ENCODE results near the gene EHD1. TPM values are rescaled to one million over a fixed set of nuclear protein-coding genes. Genes with fewer than 3 reads are reported as not detected.
A peak's percentile ranks its signal among the peaks of the same experiment; 100 is the strongest.

Gene EHD1
- total RNA-seq, 1 experiment from 2014 or later = 340 TPM

- peak; percentile 34 for DNase-seq
- Histone ChIP-seq H3K9me2 (replicated peaks; ENCODE audit: low read length) (no peaks in the 10 kb centered on the region), H3K9me3 (ENCODE audit: low read length) (no peaks in the 10 kb centered on the region), H3K79me2 (ENCODE audit: low read length) (no peaks in the 10 kb centered on the region), H3F3A (ENCODE audit: low read length, unreplicated experiment) (no peaks in the 10 kb centered on the region), H3K4me1 (ENCODE audit: insufficient read depth, low read length) (peaks cover 24% of the 10 kb centered on the region), H4K20me1 (ENCODE audit: low read length) (no peaks in the 10 kb centered on the region), H3K27me3 (ENCODE audit: low read length) (no peaks in the 10 kb centered on the region), H3K36me3 (ENCODE audit: low read depth, low read length) (no peaks in the 10 kb centered on the region), H3K27ac (ENCODE audit: low read length) (no peak overlapping the region), H3K4me3 (ENCODE audit: low read length) (no peak overlapping the region), H3K9ac (ENCODE audit: low read length) (no peak overlapping the region), H2AFZ (ENCODE audit: low read length) (0 out of 2 replicates have a peak overlapping the region, but pooled peaks have one; percentile 15), H3K4me2 (ENCODE audit: low read length) (peak overlapping the region; percentile 20)
- TF ChIP-seq EZH2phosphoT487 (IDR thresholded peaks at IDR 0.05; ENCODE audit: borderline replicate concordance, low read length) (no peak), EZH2 (IDR thresholded peaks at IDR 0.05; ENCODE audit: low read length, unreplicated experiment) (no peak), CTCF (conservative IDR thresholded peaks at IDR 0.05; ENCODE audit: low read depth, low read length) (no peak)
- ATAC-seq = peak; percentile 6; the same call in 1 of the 2 replicates
- intact Hi-C loops (cut with micrococcal nuclease) = no loop called here
- POLR2A ChIA-PET (ENCODE audit: unreplicated experiment) = no interaction called here
- no TSS peak for BruUV-seq (replicated peaks)
- CTCF ChIA-PET = no interaction called here
Measured at GRCh38 chr11:64888729-64889511, 10.5 kb upstream of the EHD1 start.

- Histone ChIP-seq H4K20me1 (ENCODE audit: low read length) (no peaks in the 10 kb centered on the region), H3K27ac (ENCODE audit: low read length) (no peak overlapping the region), H3F3A (ENCODE audit: low read length, unreplicated experiment) (no peaks in the 10 kb centered on the region), H3K4me3 (ENCODE audit: low read length) (no peak overlapping the region), H3K4me1 (ENCODE audit: insufficient read depth, low read length) (peaks cover 24% of the 10 kb centered on the region), H2AFZ (ENCODE audit: low read length) (peak overlapping the region; percentile 71), H3K9ac (ENCODE audit: low read length) (no peak overlapping the region), H3K4me2 (ENCODE audit: low read length) (peak overlapping the region; percentile 59), H3K9me2 (replicated peaks; ENCODE audit: low read length) (no peaks in the 10 kb centered on the region), H3K9me3 (ENCODE audit: low read length) (no peaks in the 10 kb centered on the region), H3K79me2 (ENCODE audit: low read length) (no peaks in the 10 kb centered on the region), H3K27me3 (ENCODE audit: low read length) (no peaks in the 10 kb centered on the region), H3K36me3 (ENCODE audit: low read depth, low read length) (no peaks in the 10 kb centered on the region)
- TF ChIP-seq CTCF (conservative IDR thresholded peaks at IDR 0.05; ENCODE audit: low read depth, low read length) (no peak), EZH2phosphoT487 (IDR thresholded peaks at IDR 0.05; ENCODE audit: borderline replicate concordance, low read length) (no peak), EZH2 (IDR thresholded peaks at IDR 0.05; ENCODE audit: low read length, unreplicated experiment) (no peak)
- no peak for DNase-seq
- ChIA-PET POLR2A (ENCODE audit: unreplicated experiment) (no interaction called here), CTCF (interaction anchor here (0.5 to 1.1 kb wide), 8 partner anchors 8 to 118 kb away, joined by 3 to 17 read pairs (median 3); partner anchors contain the start of gene CDC42BPG)
- intact Hi-C loops (cut with micrococcal nuclease) = no loop called here
- BruUV-seq (replicated peaks) = no TSS peak
- ATAC-seq = no peak
Measured at GRCh38 chr11:64888406-64888728, 9.9 kb upstream of the EHD1 start.
